Lower lobe of right lung (tissue), 2 donors: Measurements from ENCODE around the gene CPO. TPM values are rescaled to one million over a fixed set of nuclear protein-coding genes. Genes with fewer than 3 reads are reported as not detected.

Source experiments
- ATAC-seq, 2 donors: fragments of 200-7000 bp; cut with Tn5 transposase; one replicate each; pipeline ENCODE4 v1.9.1; 2020 to 2022; ENCODE audit warnings: mild to moderate bottlenecking in 2 of 2, moderate library complexity in 2 of 2
- DNase-seq: peaks from one replicate; pipeline ENCODE4 v3.0.0-alpha.2; 2020
- H3K27ac ChIP-seq: fragments of 200-600 bp; one replicate; pipeline ENCODE4 v1.8.0; 2022
- H3K27me3 ChIP-seq: fragments of 200-600 bp; one replicate; pipeline ENCODE4 v1.8.0; 2022; ENCODE audit warnings: low read depth
- H3K36me3 ChIP-seq: fragments of 200-600 bp; one replicate; pipeline ENCODE4 v1.8.0; 2022; ENCODE audit warnings: mild to moderate bottlenecking
- H3K4me1 ChIP-seq: fragments of 200-600 bp; one replicate; pipeline ENCODE4 v1.8.0; 2022
- H3K4me3 ChIP-seq: fragments of 200-600 bp; one replicate; pipeline ENCODE4 v1.8.0; 2022; ENCODE audit warnings: mild to moderate bottlenecking
- H3K9me3 ChIP-seq: fragments of 200-600 bp; one replicate; pipeline ENCODE4 v1.8.0; 2022
- intact Hi-C: fragments of 100-400 bp; cut with DNase I; formaldehyde crosslinking; loops from one replicate; pipeline ENCODE4 v1.11.0; 2022
- total RNA-seq: library from RNA; stranded (reverse); fragmentation: NEBNext Ultra II Directional; extraction: Animal tissue kit (Norgen Biotek cat#: 25700); gene quantifications from one replicate; pipeline ENCODE4 v1.2.1, GENCODE V29; 2021
- TF ChIP-seq, protein P1 (sequence below): fragments of 200-600 bp; IDR thresholded peaks from one replicate; pipeline ENCODE4 v1.8.0; 2022; ENCODE audit warnings: antibody characterized with exemption, mild to moderate bottlenecking
- donor health status: DM: no; HTN: yes; CAD: no; lungs with severe emphysema.

Gene CPO
- total RNA-seq, 1 donor from 2014 or later, result not detected

DNA sequence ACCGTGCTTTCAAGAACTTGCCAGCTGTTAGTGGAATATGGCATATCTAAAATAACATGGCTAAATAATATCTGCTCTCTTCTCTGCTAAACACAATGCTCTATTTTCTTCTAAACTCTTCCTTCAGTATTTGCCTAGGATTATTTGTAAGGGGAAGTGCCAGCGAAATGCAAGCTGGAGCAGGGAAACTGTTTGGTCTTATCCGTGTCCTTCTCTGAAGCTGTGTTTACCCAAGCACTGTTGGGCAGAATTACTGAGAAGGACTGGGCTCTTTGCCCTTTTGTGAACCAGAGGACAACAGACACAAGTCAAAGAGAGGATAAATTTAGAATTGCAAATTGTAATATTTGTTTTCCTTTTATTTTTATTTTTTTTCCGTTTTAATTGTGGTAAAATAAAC lies 23.6 kb downstream of the CPO start:
- ATAC-seq (no peak), DNase-seq (no peak)
- no peaks in the 10 kb centered on the region for H3K9me3 ChIP-seq
- H3K36me3 ChIP-seq, result no peaks in the 10 kb centered on the region
- no peaks in the 10 kb centered on the region for H3K4me1 ChIP-seq
- H3K27me3 ChIP-seq, result no peaks in the 10 kb centered on the region
- intact Hi-C loops, result no loop called here
- no peak overlapping the region for H3K27ac ChIP-seq
- H3K4me3 ChIP-seq, result no peak overlapping the region
- TF ChIP-seq, protein P1, sequence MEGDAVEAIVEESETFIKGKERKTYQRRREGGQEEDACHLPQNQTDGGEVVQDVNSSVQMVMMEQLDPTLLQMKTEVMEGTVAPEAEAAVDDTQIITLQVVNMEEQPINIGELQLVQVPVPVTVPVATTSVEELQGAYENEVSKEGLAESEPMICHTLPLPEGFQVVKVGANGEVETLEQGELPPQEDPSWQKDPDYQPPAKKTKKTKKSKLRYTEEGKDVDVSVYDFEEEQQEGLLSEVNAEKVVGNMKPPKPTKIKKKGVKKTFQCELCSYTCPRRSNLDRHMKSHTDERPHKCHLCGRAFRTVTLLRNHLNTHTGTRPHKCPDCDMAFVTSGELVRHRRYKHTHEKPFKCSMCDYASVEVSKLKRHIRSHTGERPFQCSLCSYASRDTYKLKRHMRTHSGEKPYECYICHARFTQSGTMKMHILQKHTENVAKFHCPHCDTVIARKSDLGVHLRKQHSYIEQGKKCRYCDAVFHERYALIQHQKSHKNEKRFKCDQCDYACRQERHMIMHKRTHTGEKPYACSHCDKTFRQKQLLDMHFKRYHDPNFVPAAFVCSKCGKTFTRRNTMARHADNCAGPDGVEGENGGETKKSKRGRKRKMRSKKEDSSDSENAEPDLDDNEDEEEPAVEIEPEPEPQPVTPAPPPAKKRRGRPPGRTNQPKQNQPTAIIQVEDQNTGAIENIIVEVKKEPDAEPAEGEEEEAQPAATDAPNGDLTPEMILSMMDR, result no peak

DNA sequence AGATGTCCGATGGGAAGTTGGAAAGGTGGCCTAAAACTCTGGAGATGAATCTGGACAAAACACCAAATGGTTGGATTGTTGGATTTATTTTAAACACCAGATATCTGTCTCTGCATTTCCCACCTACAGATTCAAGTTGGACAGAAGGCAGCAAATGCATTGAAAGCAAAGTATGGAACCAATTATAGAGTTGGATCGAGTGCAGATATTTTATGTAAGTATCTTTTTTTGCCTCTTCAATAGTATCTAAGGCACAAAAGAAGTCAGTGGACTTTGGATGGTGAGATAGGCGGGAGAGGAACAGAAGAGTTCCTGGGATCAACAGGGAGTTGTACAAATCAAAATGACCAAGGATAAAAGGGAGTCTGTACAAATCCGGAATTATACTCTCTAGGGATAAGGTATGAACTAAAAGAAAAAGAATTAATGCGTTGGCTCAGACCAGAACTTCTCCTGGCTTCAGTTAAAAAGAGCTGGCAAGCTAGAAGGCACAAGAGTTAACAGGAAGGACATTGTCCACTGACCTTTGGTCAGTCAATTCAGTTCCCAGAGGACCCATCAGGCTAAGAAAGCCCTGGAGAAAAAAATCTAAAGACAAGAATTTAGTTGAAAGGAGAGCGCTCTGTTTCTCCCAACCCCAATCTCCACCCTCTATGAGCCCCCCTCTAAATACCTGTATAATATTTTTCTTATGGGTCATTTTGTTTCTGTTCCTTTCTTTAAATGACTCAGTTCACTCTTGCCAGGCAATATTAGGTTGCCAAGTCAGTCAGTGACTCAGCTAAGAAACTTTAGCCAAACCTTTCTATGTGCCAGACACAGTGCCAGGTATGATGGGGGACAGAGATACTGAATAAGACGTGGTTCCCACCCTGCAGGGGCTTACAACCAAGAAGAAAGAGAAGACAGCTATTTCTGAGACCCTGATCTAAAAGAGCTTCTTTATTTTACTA lies 29.1 kb downstream of the CPO start:
- intact Hi-C loops, result no loop called here
- Histone ChIP-seq H3K4me1 (no peaks in the 10 kb centered on the region), H3K27ac (no peak overlapping the region), H3K36me3 (no peaks in the 10 kb centered on the region), H3K27me3 (no peaks in the 10 kb centered on the region), H3K9me3 (no peaks in the 10 kb centered on the region), H3K4me3 (no peak overlapping the region)
- DNase-seq (no peak), ATAC-seq (no peak)
- TF ChIP-seq, protein P1, result no peak

DNA sequence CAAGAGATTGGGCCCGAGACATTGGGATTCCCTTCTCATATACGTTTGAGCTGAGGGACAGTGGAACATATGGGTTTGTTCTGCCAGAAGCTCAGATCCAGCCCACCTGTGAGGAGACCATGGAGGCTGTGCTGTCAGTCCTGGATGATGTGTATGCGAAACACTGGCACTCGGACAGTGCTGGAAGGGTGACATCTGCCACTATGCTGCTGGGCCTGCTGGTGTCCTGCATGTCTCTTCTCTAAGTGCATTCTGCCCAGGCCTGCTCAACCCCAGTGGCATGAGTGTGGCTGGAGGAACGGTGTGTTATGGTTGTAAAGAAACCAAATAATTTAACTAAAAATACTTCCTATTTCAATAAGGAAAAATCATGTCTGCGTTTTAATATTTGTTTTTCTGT lies 29.9 kb downstream of the CPO start:
- H3K4me3 ChIP-seq, result no peak overlapping the region
- no peak for ATAC-seq
- H3K27ac ChIP-seq, result no peak overlapping the region
- intact Hi-C loops, result no loop called here
- H3K4me1 ChIP-seq, result no peaks in the 10 kb centered on the region
- no peaks in the 10 kb centered on the region for H3K36me3 ChIP-seq
- TF ChIP-seq, protein P1, result no peak
- DNase-seq, result no peak
- no peaks in the 10 kb centered on the region for H3K27me3 ChIP-seq
- H3K9me3 ChIP-seq, result no peaks in the 10 kb centered on the region

DNA sequence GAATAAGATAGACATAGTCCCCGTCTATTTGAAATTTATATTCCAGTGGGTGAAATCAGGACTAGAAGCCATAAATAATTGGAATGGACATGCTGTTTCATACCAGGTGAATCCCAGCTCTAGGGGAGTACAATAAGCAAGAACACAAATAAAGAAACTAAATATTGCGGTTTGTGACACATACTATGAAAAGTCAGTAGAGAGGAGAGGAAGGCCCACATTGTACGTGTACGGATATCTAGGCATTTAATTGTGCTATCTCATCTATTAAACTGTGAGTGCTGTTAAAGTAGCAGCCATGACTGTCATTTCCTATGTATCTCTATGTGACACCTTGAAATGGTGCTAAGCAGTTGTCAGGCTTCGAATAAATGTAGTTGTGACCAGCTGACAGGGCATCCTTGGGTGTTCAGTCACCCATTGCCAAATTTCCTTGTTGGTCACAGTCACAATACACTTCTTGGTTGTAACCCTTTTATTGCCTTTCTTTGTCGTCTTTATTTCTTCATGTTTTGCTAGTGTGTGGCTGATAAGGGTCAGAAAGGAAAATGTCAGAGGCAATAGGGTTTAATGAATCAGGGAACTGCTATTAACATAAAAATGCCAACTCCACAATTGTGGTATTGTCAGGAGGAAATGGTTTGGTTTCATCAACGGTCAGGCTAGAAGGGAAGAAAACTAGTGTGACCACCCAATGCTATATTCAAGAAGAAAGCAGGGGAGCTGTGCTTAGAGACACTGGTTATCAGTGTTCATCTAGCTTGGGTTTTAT lies 31.5 kb downstream of the CPO start:
- DNase-seq (no peak), ATAC-seq (no peak)
- Histone ChIP-seq H3K27ac (no peak overlapping the region), H3K36me3 (no peaks in the 10 kb centered on the region), H3K4me3 (no peak overlapping the region), H3K9me3 (no peaks in the 10 kb centered on the region), H3K27me3 (no peaks in the 10 kb centered on the region), H3K4me1 (no peaks in the 10 kb centered on the region)
- TF ChIP-seq, protein P1, result no peak
- intact Hi-C loops, result no loop called here

DNA sequence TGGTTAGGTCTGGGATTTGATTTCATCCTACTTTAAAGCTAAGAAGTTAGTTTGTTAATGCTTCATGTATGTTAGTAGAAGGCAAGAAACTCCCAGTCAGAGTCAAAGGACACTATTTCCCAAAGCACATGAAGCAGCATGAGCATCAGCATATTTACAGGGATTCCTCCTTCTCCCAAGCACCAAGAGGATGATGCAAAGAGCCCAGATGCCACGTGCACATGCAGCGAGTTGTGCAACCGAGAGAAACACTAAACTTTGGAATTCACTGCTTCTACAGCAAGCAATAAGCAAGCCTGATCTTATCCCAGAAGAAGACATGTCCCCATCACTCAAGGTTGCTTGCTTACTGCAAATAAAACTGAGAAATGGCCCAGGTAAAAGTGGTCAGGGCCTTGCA lies 32.5 kb downstream of the CPO start:
- no peak overlapping the region for H3K4me3 ChIP-seq
- TF ChIP-seq, protein P1, result no peak
- H3K4me1 ChIP-seq, result no peaks in the 10 kb centered on the region
- no peaks in the 10 kb centered on the region for H3K9me3 ChIP-seq
- DNase-seq (no peak), ATAC-seq (no peak)
- H3K27me3 ChIP-seq, result no peaks in the 10 kb centered on the region
- H3K27ac ChIP-seq, result no peak overlapping the region
- H3K36me3 ChIP-seq, result no peaks in the 10 kb centered on the region
- intact Hi-C loops, result no loop called here
